ENCODE data around the gene EMSY.

DNA sequence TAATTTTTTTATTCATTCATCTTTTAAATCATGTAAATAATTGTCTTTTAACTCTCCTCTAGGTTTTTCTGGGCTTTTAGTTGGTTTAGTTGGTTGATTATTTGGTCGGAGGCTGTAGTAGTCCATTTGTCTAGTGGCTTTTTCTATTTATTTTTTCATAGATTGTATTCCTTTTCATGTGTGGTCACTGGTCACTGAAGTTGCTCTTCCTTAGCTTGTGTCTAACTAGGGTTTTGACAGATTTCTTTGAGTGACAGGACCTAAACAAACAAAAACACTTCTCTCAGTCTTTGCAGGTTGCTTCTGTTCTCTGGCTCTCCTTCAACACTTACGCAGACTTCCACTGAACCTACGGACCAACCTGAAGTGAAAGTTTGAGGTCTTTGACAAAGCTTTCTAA, 112.6 kb downstream of the EMSY start:
- TF ChIP-seq, protein P1, sequence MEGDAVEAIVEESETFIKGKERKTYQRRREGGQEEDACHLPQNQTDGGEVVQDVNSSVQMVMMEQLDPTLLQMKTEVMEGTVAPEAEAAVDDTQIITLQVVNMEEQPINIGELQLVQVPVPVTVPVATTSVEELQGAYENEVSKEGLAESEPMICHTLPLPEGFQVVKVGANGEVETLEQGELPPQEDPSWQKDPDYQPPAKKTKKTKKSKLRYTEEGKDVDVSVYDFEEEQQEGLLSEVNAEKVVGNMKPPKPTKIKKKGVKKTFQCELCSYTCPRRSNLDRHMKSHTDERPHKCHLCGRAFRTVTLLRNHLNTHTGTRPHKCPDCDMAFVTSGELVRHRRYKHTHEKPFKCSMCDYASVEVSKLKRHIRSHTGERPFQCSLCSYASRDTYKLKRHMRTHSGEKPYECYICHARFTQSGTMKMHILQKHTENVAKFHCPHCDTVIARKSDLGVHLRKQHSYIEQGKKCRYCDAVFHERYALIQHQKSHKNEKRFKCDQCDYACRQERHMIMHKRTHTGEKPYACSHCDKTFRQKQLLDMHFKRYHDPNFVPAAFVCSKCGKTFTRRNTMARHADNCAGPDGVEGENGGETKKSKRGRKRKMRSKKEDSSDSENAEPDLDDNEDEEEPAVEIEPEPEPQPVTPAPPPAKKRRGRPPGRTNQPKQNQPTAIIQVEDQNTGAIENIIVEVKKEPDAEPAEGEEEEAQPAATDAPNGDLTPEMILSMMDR (IDR thresholded peaks at IDR 0.05 in 8 of 11, conservative IDR thresholded peaks at IDR 0.05 in 3 of 11), result no peak
- no peak for TF ChIP-seq POLR2A (IDR thresholded peaks at IDR 0.05)

All from spleen (tissue), 7 donors.